Measurements from ENCODE around the gene KSR2.
"Not testable (repeated sequence)": the region's sequence is repeated elsewhere in the genome, so short reads cannot be mapped to it uniquely, and the experiment has no call there.

Gene KSR2

GRCh38 chr12:118010903-118011302 lies 42.1 kb upstream of the KSR2 start:
- Histone ChIP-seq H3K36me3 (replicated peaks; ENCODE audit: low read depth, low read length) (no peaks in the 10 kb centered on the region), H3K79me2 (ENCODE audit: low read length) (no peaks in the 10 kb centered on the region), H2AFZ (ENCODE audit: low read depth, low read length) (no peak overlapping the region), H3K9me3 (ENCODE audit: insufficient read depth, low read length) (no peaks in the 10 kb centered on the region), H3K27ac (ENCODE audit: low read length) (no peak overlapping the region), H3K27me3 (ENCODE audit: low read depth, low read length) (peaks cover 5% of the 10 kb centered on the region; the same call in 1 of the 2 replicates), H3K4me3 (ENCODE audit: low read length) (no peak overlapping the region), H3K9ac (ENCODE audit: low read length) (no peak overlapping the region), H3K4me1 (ENCODE audit: low read length) (0 out of 2 replicates have a peak, but pooled peaks cover under 1% of the 10 kb centered on the region), H3K4me2 (ENCODE audit: low read length) (no peak overlapping the region), H4K20me1 (ENCODE audit: insufficient read depth, low read length) (no peaks in the 10 kb centered on the region)
- TF ChIP-seq EZH2phosphoT487 (IDR thresholded peaks at IDR 0.05; ENCODE audit: low read depth) (no peak), CTCF (IDR thresholded peaks at IDR 0.05; ENCODE audit: low read depth, low read length) (no peak)

GRCh38 chr12:117999806-118000205 lies 31.0 kb upstream of the KSR2 start:
- H3K4me3 ChIP-seq (ENCODE audit: low read length); H2AFZ ChIP-seq (ENCODE audit: low read depth, low read length); H3K79me2 ChIP-seq (ENCODE audit: low read length); H3K9me3 ChIP-seq (ENCODE audit: insufficient read depth, low read length); H3K4me1 ChIP-seq (ENCODE audit: low read length); H3K9ac ChIP-seq (ENCODE audit: low read length); H3K36me3 ChIP-seq (replicated peaks; ENCODE audit: low read depth, low read length); H3K27me3 ChIP-seq (ENCODE audit: low read depth, low read length); H3K4me2 ChIP-seq (ENCODE audit: low read length); H3K27ac ChIP-seq (ENCODE audit: low read length); H4K20me1 ChIP-seq (ENCODE audit: insufficient read depth, low read length): not testable (repeated sequence)

DNA sequence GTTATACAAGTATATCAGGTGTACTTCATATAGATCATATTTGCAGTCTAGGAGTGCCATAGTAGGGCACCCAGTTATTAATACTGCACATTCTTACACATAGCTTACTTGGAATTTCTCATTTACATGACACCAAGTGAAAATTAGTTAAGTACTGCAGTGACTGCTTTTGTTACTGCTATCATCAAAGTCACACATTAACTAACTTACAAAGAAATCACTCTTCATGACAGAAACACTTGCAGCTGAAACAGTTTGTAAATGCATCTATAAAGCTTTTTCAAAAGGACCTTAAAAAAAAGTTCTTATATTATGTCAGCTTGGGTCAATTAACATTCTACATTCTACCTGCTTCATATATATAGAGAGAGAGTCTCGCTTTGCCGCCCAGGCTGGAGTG lies 29.9 kb upstream of the KSR2 start:
- no peaks in the 10 kb centered on the region for H3K79me2 ChIP-seq (ENCODE audit: low read length)
- TF ChIP-seq CTCF (IDR thresholded peaks at IDR 0.05; ENCODE audit: low read depth, low read length) = no peak
- no peak for TF ChIP-seq EZH2phosphoT487 (IDR thresholded peaks at IDR 0.05; ENCODE audit: low read depth)

DNA sequence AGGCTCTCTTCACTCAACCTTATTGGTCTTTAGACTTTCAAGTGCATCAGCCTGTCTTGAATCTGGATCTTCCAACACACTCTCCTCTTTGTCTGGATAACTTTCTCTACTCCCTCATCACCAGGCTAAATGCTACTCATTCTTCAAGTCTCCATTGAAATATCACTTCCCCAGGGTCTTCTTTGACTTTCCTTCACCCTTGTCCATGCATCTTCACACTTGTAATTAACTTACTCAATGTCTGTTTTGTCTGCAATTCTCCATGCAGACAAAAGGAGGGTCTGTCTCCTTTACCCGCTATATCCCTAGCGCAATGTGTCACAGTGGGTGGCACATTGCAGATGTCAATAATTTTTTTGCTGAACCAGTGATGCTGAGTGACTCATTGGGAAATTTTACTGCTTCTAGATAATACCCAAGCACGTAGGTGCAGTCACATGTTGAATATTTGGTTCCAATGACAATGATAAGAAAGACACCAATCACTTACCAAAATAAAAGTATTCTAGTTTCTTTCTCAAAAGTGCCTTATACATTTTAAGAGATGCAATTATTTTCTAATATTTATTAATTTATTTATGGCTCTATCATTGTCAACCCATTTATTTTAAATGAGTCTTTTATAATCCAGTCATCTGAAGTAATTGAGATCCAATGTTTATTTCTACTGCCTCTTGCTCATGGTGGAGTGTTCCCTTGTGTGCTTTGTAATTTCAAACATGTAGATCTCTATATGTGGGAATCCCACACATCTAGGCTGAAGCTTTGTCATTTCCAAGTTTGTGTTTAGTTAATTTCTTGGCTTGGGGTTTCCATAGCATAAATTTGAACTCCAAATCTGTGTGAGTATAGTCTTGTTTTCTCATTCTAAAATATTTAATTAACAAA lies 26.0 kb upstream of the KSR2 start:
- Histone ChIP-seq H3K4me3 (ENCODE audit: low read length) (no peak overlapping the region), H2AFZ (ENCODE audit: low read depth, low read length) (no peak overlapping the region), H3K27ac (ENCODE audit: low read length) (no peak overlapping the region), H3K36me3 (replicated peaks; ENCODE audit: low read depth, low read length) (no peaks in the 10 kb centered on the region), H3K4me1 (ENCODE audit: low read length) (no peaks in the 10 kb centered on the region), H3K9ac (ENCODE audit: low read length) (no peak overlapping the region), H3K4me2 (ENCODE audit: low read length) (no peak overlapping the region), H4K20me1 (ENCODE audit: insufficient read depth, low read length) (no peaks in the 10 kb centered on the region), H3K27me3 (ENCODE audit: low read depth, low read length) (no peaks in the 10 kb centered on the region), H3K79me2 (ENCODE audit: low read length) (no peaks in the 10 kb centered on the region), H3K9me3 (ENCODE audit: insufficient read depth, low read length) (0 out of 2 replicates have a peak, but pooled peaks cover 4% of the 10 kb centered on the region)
- TF ChIP-seq EZH2phosphoT487 (IDR thresholded peaks at IDR 0.05; ENCODE audit: low read depth) (no peak), CTCF (IDR thresholded peaks at IDR 0.05; ENCODE audit: low read depth, low read length) (no peak)

More for the DNA sequence above, 29.9 kb upstream of the KSR2 start:
- Histone ChIP-seq H3K9ac (ENCODE audit: low read length) (no peak overlapping the region), H3K9me3 (ENCODE audit: insufficient read depth, low read length) (0 out of 2 replicates have a peak, but pooled peaks cover 4% of the 10 kb centered on the region), H4K20me1 (ENCODE audit: insufficient read depth, low read length) (no peaks in the 10 kb centered on the region), H3K4me2 (ENCODE audit: low read length) (no peak overlapping the region), H2AFZ (ENCODE audit: low read depth, low read length) (no peak overlapping the region), H3K4me1 (ENCODE audit: low read length) (no peaks in the 10 kb centered on the region), H3K36me3 (replicated peaks; ENCODE audit: low read depth, low read length) (no peaks in the 10 kb centered on the region), H3K27ac (ENCODE audit: low read length) (no peak overlapping the region), H3K4me3 (ENCODE audit: low read length) (no peak overlapping the region), H3K27me3 (ENCODE audit: low read depth, low read length) (no peaks in the 10 kb centered on the region)

Measured in OCI-LY3 (cell line).